GM12801 (cell line): Measurements from ENCODE around the gene LHFPL4.

Experiments
- CTCF ChIP-seq: IDR thresholded peaks from one replicate; pipeline ENCODE4 v1.5.1; 2011; ENCODE audit warnings: control low read depth; ENCODE audit not compliant: insufficient read length; ENCODE audit errors: extremely low read depth

The LHFPL4 gene

GRCh38 chr3:9500108-9501050 is 53.2 kb downstream of the LHFPL4 start:
- no peak for TF ChIP-seq CTCF

GRCh38 chr3:9499455-9500107 is 54.0 kb downstream of the LHFPL4 start:
- TF ChIP-seq CTCF = no peak

- no peak for TF ChIP-seq CTCF
Measured at GRCh38 chr3:9498781-9499180, 54.8 kb downstream of the LHFPL4 start.

- no peak for TF ChIP-seq CTCF
Measured at GRCh38 chr3:9497821-9498565, 55.6 kb downstream of the LHFPL4 start.

- no peak for TF ChIP-seq CTCF
Measured at GRCh38 chr3:9496893-9497292, 56.7 kb downstream of the LHFPL4 start.

GRCh38 chr3:9491506-9491905 is 62.1 kb downstream of the LHFPL4 start:
- TF ChIP-seq CTCF = no peak

GRCh38 chr3:9485248-9485647 is 68.4 kb downstream of the LHFPL4 start:
- TF ChIP-seq CTCF = no peak
